OCI-LY1 (cell line): ENCODE measurements around the gene FHOD3.

Experiments
- H2AFZ ChIP-seq: fragments of 200-600 bp; sonication (generic), shearing (Covaris generic); 2 replicates; pipeline ENCODE4 v1.6.0; 2014; ENCODE audit warnings: antibody characterized with exemption, mild to moderate bottlenecking, low read length
- H3F3A ChIP-seq: fragments of 200-600 bp; sonication (generic), shearing (Covaris generic); 2 replicates; pipeline ENCODE4 v1.6.0; 2014; ENCODE audit warnings: mild to moderate bottlenecking, antibody characterized with exemption, low read length, moderate library complexity; ENCODE audit not compliant: insufficient read depth
- H3K27ac ChIP-seq: fragments of 200-600 bp; sonication (generic); 2 replicates; pipeline ENCODE4 v1.5.1; 2014; ENCODE audit warnings: low read length, mixed run types, mild to moderate bottlenecking, low read depth; ENCODE audit not compliant: poor library complexity, severe bottlenecking
- H3K27me3 ChIP-seq: fragments of 200-600 bp; sonication (generic); 2 replicates; pipeline ENCODE4 v1.6.0; 2014; ENCODE audit warnings: antibody characterized with exemption, mild to moderate bottlenecking, low read length, moderate library complexity; ENCODE audit not compliant: insufficient read depth
- H3K36me3 ChIP-seq: fragments of 200-600 bp; sonication (generic); 2 replicates; pipeline ENCODE4 v1.6.1; 2014; ENCODE audit warnings: mild to moderate bottlenecking, antibody characterized with exemption, low read length, moderate library complexity, mixed read lengths; ENCODE audit not compliant: insufficient read depth
- H3K4me1 ChIP-seq: fragments of 200-600 bp; sonication (generic); 2 replicates; pipeline ENCODE4 v1.5.1; 2014; ENCODE audit warnings: mild to moderate bottlenecking, low read length, moderate library complexity; ENCODE audit not compliant: insufficient read depth, severe bottlenecking
- H3K4me2 ChIP-seq: fragments of 200-600 bp; sonication (generic), shearing (Covaris generic); 2 replicates; pipeline ENCODE4 v1.6.1; 2014; ENCODE audit warnings: low read length
- H3K4me3 ChIP-seq: fragments of 200-600 bp; sonication (generic); 2 replicates; pipeline ENCODE4 v1.5.1; 2014; ENCODE audit warnings: low read length, low read depth, mild to moderate bottlenecking, mixed read lengths; ENCODE audit not compliant: poor library complexity, severe bottlenecking
- H3K79me2 ChIP-seq: fragments of 200-600 bp; shearing (Covaris generic); 2 replicates; pipeline ENCODE4 v1.6.1; 2016; ENCODE audit warnings: mixed run types, low read length, mixed read lengths; ENCODE audit not compliant: insufficient read depth
- H3K9ac ChIP-seq: fragments of 200-600 bp; sonication (generic), shearing (Covaris generic); 2 replicates; pipeline ENCODE4 v1.6.1; 2014; ENCODE audit warnings: mild to moderate bottlenecking, low read length, mixed read lengths
- H3K9me2 ChIP-seq: fragments of 200-600 bp; sonication (generic), shearing (Covaris generic); 2 replicates; pipeline ENCODE4 v1.6.1; 2014; ENCODE audit warnings: low read depth, mild to moderate bottlenecking, low read length, mixed read lengths
- H3K9me3 ChIP-seq: fragments of 200-600 bp; shearing (Covaris generic); 2 replicates; pipeline ENCODE4 v1.6.1; 2014; ENCODE audit warnings: low read length, mixed read lengths
- H4K20me1 ChIP-seq: fragments of 200-600 bp; sonication (generic), shearing (Covaris generic); 2 replicates; pipeline ENCODE4 v1.6.0; 2016; ENCODE audit warnings: mild to moderate bottlenecking, low read length; ENCODE audit not compliant: insufficient read depth
- EZH2 ChIP-seq: fragments of 200-600 bp; sonication (generic), shearing (Covaris generic); IDR thresholded peaks from 2 replicates; pipeline ENCODE4 v1.8.0; 2017; ENCODE audit warnings: borderline replicate concordance, mixed run types, mild to moderate bottlenecking, antibody characterized with exemption, low read length, moderate library complexity, mixed read lengths
- TF ChIP-seq, protein P1 (sequence below): fragments of 200-600 bp; sonication (generic), shearing (Covaris generic); IDR thresholded peaks from 2 replicates; pipeline ENCODE4 v1.5.1; 2017; ENCODE audit warnings: mild to moderate bottlenecking, antibody characterized with exemption, low read length, moderate library complexity, mixed read lengths

The FHOD3 gene

DNA sequence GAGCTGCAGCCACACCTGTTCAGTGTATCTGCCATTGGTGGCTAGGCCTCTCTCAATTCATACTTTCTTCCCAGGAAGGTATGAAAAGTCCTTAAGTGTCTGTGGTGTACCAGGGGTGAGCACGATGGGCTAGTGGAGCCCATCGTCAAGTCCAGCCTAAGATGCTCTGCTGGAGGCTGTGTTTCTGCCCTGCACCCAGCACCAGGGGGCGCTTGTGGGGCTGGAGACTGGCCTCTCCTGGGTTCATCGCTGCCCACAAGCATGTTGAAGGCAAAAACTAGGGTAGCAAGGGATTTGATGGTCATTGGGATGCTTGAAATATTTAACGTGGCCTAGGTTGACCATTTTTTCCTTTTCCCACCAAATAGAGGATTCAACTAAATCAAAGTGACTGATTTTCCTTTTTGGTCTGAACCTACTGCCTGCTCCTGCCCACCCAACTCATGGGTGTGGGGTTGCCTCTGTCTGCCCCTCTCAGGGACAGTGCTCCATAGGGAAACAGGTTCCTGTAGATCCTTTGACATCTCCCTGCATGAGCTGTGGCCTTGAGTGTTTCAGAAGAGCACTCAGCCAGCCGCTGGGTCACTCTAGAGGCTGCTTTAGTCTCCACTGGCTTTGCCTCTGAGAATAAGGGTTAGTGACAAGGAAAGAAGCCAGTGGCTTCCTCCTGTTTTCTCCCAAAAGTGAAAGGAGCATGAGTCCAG is 472.2 kb downstream of the FHOD3 start:
- no peak overlapping the region for H3K4me2 ChIP-seq
- no peaks in the 10 kb centered on the region for H3K36me3 ChIP-seq
- H3K27ac ChIP-seq: no peak overlapping the region
- no peaks in the 10 kb centered on the region for H3K9me3 ChIP-seq
- H3K27me3 ChIP-seq: peaks cover 5% of the 10 kb centered on the region; the same call in 1 of the 2 replicates
- TF ChIP-seq, protein P1, sequence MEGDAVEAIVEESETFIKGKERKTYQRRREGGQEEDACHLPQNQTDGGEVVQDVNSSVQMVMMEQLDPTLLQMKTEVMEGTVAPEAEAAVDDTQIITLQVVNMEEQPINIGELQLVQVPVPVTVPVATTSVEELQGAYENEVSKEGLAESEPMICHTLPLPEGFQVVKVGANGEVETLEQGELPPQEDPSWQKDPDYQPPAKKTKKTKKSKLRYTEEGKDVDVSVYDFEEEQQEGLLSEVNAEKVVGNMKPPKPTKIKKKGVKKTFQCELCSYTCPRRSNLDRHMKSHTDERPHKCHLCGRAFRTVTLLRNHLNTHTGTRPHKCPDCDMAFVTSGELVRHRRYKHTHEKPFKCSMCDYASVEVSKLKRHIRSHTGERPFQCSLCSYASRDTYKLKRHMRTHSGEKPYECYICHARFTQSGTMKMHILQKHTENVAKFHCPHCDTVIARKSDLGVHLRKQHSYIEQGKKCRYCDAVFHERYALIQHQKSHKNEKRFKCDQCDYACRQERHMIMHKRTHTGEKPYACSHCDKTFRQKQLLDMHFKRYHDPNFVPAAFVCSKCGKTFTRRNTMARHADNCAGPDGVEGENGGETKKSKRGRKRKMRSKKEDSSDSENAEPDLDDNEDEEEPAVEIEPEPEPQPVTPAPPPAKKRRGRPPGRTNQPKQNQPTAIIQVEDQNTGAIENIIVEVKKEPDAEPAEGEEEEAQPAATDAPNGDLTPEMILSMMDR: peak; percentile 77
- no peak for TF ChIP-seq EZH2
- peaks cover 8% of the 10 kb centered on the region for H3K4me1 ChIP-seq
- H2AFZ ChIP-seq: no peak overlapping the region
- H3K9ac ChIP-seq: no peak overlapping the region
- H3F3A ChIP-seq: no peaks in the 10 kb centered on the region
- H4K20me1 ChIP-seq: no peaks in the 10 kb centered on the region
- H3K79me2 ChIP-seq: no peaks in the 10 kb centered on the region
- H3K9me2 ChIP-seq: no peaks in the 10 kb centered on the region
- H3K4me3 ChIP-seq: no peak overlapping the region

DNA sequence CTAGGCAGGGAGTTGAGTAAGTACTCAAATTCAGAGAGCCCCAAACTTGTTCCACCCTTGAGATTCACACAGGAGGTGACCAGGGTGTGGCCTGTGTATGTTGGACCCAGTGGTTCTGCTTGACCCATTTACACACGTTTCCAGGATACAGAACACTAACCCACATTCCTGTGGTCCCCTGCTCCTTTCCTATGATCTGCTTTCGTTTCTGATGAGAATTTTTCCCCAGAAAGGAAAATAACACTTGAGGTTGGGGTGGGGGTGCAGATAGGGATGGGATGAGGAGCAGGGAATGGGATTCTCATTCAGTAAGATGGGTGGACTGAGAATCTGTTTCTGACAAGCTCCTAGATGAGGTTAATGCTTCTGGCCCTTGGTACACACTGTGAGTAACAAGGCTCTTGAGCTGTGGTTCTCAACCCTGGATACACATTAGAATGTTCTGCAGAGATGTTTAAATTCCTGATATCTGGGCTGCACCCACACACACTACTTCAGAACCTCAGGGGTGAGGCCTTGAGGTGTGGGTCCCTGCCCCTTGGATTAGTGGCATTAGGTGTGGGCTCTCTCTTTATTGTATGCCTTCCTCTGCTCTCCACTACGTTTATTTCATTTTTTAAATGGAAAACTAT is 472.9 kb downstream of the FHOD3 start:
- no peaks in the 10 kb centered on the region for H3K36me3 ChIP-seq
- no peaks in the 10 kb centered on the region for H3K9me3 ChIP-seq
- no peak overlapping the region for H3K4me2 ChIP-seq
- peaks cover 5% of the 10 kb centered on the region; the same call in 1 of the 2 replicates for H3K27me3 ChIP-seq
- no peak overlapping the region for H3K27ac ChIP-seq
- no peak overlapping the region for H3K9ac ChIP-seq
- H2AFZ ChIP-seq: no peak overlapping the region
- no peak for TF ChIP-seq EZH2
- TF ChIP-seq, protein P1: no peak
- peaks cover 8% of the 10 kb centered on the region for H3K4me1 ChIP-seq
- no peaks in the 10 kb centered on the region for H4K20me1 ChIP-seq
- H3K9me2 ChIP-seq: no peaks in the 10 kb centered on the region
- no peaks in the 10 kb centered on the region for H3F3A ChIP-seq
- no peaks in the 10 kb centered on the region for H3K79me2 ChIP-seq
- no peak overlapping the region for H3K4me3 ChIP-seq

DNA sequence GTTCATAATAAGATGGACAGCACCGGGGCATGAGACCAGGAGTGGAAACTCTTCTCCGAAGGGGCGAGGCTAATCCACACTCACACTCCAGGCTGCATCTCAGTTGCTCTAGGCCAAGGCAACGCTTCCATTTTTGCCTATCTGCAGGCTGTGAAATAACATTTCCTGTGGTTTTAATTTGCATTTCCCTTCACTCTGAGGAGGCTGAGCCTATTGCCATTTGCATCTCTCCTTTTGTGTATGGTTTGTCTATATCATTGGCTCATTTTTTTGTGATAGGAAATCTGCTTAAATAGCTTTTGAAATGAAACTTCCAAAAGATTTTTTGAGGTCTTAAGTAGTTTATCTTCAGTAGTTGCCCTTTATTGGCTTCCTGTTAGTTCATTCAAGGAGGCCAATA is 473.7 kb downstream of the FHOD3 start:
- Histone ChIP-seq H3K27me3 (peaks cover 4% of the 10 kb centered on the region; the same call in 1 of the 2 replicates), H3K9me2 (no peaks in the 10 kb centered on the region), H4K20me1 (no peaks in the 10 kb centered on the region), H3F3A (no peaks in the 10 kb centered on the region), H3K4me2 (no peak overlapping the region), H3K9ac (no peak overlapping the region), H3K4me1 (peaks cover 8% of the 10 kb centered on the region), H3K79me2 (no peaks in the 10 kb centered on the region), H3K27ac (no peak overlapping the region), H2AFZ (no peak overlapping the region), H3K4me3 (no peak overlapping the region), H3K9me3 (no peaks in the 10 kb centered on the region), H3K36me3 (no peaks in the 10 kb centered on the region)
- TF ChIP-seq, protein P1: no peak
- TF ChIP-seq EZH2: no peak
